GM23338 (cell line): ENCODE results near the gene UQCC2. TPM values are rescaled to one million over a fixed set of nuclear protein-coding genes. Genes with fewer than 3 reads are reported as not detected.

Experiments used
- ATAC-seq: fragments of 200-7000 bp; cut with Tn5 transposase; 3 replicates; pipeline ENCODE4 v1.9.1; 2020
- DNase-seq: peaks from one replicate; pipeline ENCODE4 v3.0.0-alpha.2; 2015; ENCODE audit warnings: low spot score
- H2AFZ ChIP-seq: fragments of 200-600 bp; sonication (generic); 2 replicates; pipeline ENCODE4 v1.8.0; 2016; ENCODE audit warnings: antibody characterized with exemption, mild to moderate bottlenecking, moderate library complexity
- H3F3A ChIP-seq: fragments of 200-600 bp; sonication (generic); replicated peaks from 2 replicates; pipeline ENCODE4 v1.8.0; 2017; ENCODE audit warnings: antibody characterized with exemption, mixed run types, low read depth
- H3K27ac ChIP-seq: fragments of 200-600 bp; sonication (generic); 2 replicates; pipeline ENCODE4 v1.6.1; 2016; ENCODE audit warnings: low read depth
- H3K27me3 ChIP-seq: fragments of 200-600 bp; sonication (generic); 2 replicates; pipeline ENCODE4 v1.8.0; 2016; ENCODE audit warnings: mild to moderate bottlenecking, mixed run types, moderate library complexity; ENCODE audit not compliant: insufficient read depth
- H3K36me3 ChIP-seq: fragments of 200-600 bp; sonication (generic); 2 replicates; pipeline ENCODE4 v1.8.0; 2016; ENCODE audit warnings: mild to moderate bottlenecking; ENCODE audit not compliant: insufficient read depth
- H3K4me1 ChIP-seq: fragments of 200-600 bp; sonication (generic); 2 replicates; pipeline ENCODE4 v1.8.0; 2016; ENCODE audit warnings: mild to moderate bottlenecking, moderate library complexity; ENCODE audit not compliant: insufficient read depth
- H3K4me2 ChIP-seq: fragments of 200-600 bp; sonication (generic); 2 replicates; pipeline ENCODE4 v1.7.1; 2017; ENCODE audit warnings: mixed run types
- H3K4me3 ChIP-seq: fragments of 200-600 bp; sonication (generic); 2 replicates; pipeline ENCODE4 v1.6.1; 2016; ENCODE audit warnings: mixed run types
- H3K79me2 ChIP-seq: fragments of 200-600 bp; sonication (generic); replicated peaks from 2 replicates; pipeline ENCODE4 v1.8.0; 2017; ENCODE audit warnings: mild to moderate bottlenecking; ENCODE audit not compliant: insufficient read depth
- H3K9me2 ChIP-seq: fragments of 200-600 bp; sonication (generic); 2 replicates; pipeline ENCODE4 v1.8.0; 2017; ENCODE audit not compliant: insufficient read depth
- H4K20me1 ChIP-seq: fragments of 200-600 bp; sonication (generic); replicated peaks from 2 replicates; pipeline ENCODE4 v1.8.0; 2017; ENCODE audit warnings: mild to moderate bottlenecking; ENCODE audit not compliant: insufficient read depth
- H3K27ac Mint-ChIP-seq: 2 replicates; pipeline ENCODE4 v1.8.0; 2020; ENCODE audit warnings: inconsistent platforms, mild to moderate bottlenecking, moderate library complexity, mixed read lengths
- H3K27me3 Mint-ChIP-seq: 3 replicates; pipeline ENCODE4 v1.8.0; 2022; ENCODE audit warnings: low read depth, mild to moderate bottlenecking, moderate library complexity, mixed read lengths, inconsistent platforms; ENCODE audit not compliant: insufficient read depth, poor library complexity
- H3K36me3 Mint-ChIP-seq: 3 replicates; pipeline ENCODE4 v1.8.0; 2021; ENCODE audit warnings: low read depth, mild to moderate bottlenecking, inconsistent platforms, moderate library complexity, mixed read lengths
- H3K4me1 Mint-ChIP-seq: 3 replicates; pipeline ENCODE4 v1.8.0; 2020; ENCODE audit warnings: mild to moderate bottlenecking, inconsistent platforms, mixed read lengths
- H3K4me3 Mint-ChIP-seq: 3 replicates; pipeline ENCODE4 v1.8.0; 2021; ENCODE audit warnings: moderate library complexity, mild to moderate bottlenecking, inconsistent platforms, mixed read lengths
- H3K9me3 Mint-ChIP-seq: 3 replicates; pipeline ENCODE4 v1.8.0; 2020; ENCODE audit warnings: moderate library complexity, mild to moderate bottlenecking, inconsistent platforms, mixed read lengths
- CREB1 ChIP-seq: fragments of 250-450 bp; sonication (Bioruptor Pico); IDR thresholded peaks from 2 replicates; pipeline ENCODE4 v1.5.0; 2020; ENCODE audit warnings: low read depth, mild to moderate bottlenecking, moderate library complexity
- EZH2 ChIP-seq: fragments of 200-600 bp; sonication (generic); IDR thresholded peaks from one replicate; pipeline ENCODE4 v1.8.0; 2017; ENCODE audit warnings: antibody characterized with exemption, mild to moderate bottlenecking, low read depth; ENCODE audit not compliant: unreplicated experiment
- EZH2phosphoT487 ChIP-seq: fragments of 200-600 bp; sonication (generic); IDR thresholded peaks from one replicate; pipeline ENCODE4 v1.8.1; 2018; ENCODE audit warnings: antibody characterized with exemption; ENCODE audit not compliant: unreplicated experiment
- JUNB ChIP-seq: IDR thresholded peaks from one replicate; pipeline ENCODE4 v1.6.1; 2016; ENCODE audit warnings: antibody characterized with exemption; ENCODE audit not compliant: unreplicated experiment
- NANOG ChIP-seq: IDR thresholded peaks from 2 replicates; pipeline ENCODE4 v1.6.1; 2016; ENCODE audit warnings: antibody characterized with exemption, borderline replicate concordance
- POLR2AphosphoS5 ChIP-seq: IDR thresholded peaks from 2 replicates; pipeline ENCODE4 v1.6.1; 2016; ENCODE audit warnings: antibody characterized with exemption, low read depth
- STAT1 ChIP-seq: IDR thresholded peaks from one replicate; pipeline ENCODE4 v1.6.1; 2016; ENCODE audit warnings: antibody characterized with exemption; ENCODE audit not compliant: unreplicated experiment
- ZNF114 ChIP-seq: fragments of 250-450 bp; sonication (Bioruptor Pico); IDR thresholded peaks from 2 replicates; pipeline ENCODE4 v1.5.0; 2020; ENCODE audit warnings: mild to moderate bottlenecking, moderate library complexity
- ZNF331 ChIP-seq: fragments of 250-450 bp; sonication (Bioruptor Pico); IDR thresholded peaks from 2 replicates; pipeline ENCODE4 v1.5.0; 2020; ENCODE audit warnings: low read depth, mild to moderate bottlenecking, moderate library complexity
- ZNF462 ChIP-seq: fragments of 250-450 bp; sonication (Bioruptor Pico); IDR thresholded peaks from 2 replicates; pipeline ENCODE4 v1.5.0; 2020; ENCODE audit warnings: mild to moderate bottlenecking, moderate library complexity
- polyA plus RNA-seq: library from polyadenylated mRNA; unstranded; fragments of >200 nt; fragmentation: Nextera tagmentation; extraction: Ambion mirVana; gene quantifications from 2 replicates; pipeline ENCODE4 v1.2.1, GENCODE V29; 2016
- total RNA-seq: library from RNA; depleted of rRNA; stranded (reverse); fragments of >200 nt; shearing (Covaris generic); gene quantifications from 2 replicates; pipeline ENCODE4 v1.2.3, GENCODE V29; 2014
- TF ChIP-seq, protein P1 (sequence below), 2 experiments: fragments of 200-600 bp in 1 of 2; sonication (generic) in 1 of 2; conservative IDR thresholded peaks; 2 replicates each; pipeline versions ENCODE4 v1.5.1 to v1.6.1; 2016 to 2017; ENCODE audit warnings: antibody characterized with exemption in 2 of 2, low read depth in 2 of 2, mild to moderate bottlenecking in 2 of 2, moderate library complexity in 1 of 2
- TF ChIP-seq, protein P2 (sequence below): IDR thresholded peaks from 2 replicates; pipeline ENCODE4 v1.6.1; 2016; ENCODE audit warnings: antibody characterized with exemption
- TF ChIP-seq, protein P3 (sequence below): IDR thresholded peaks from one replicate; pipeline ENCODE4 v1.6.1; 2018; ENCODE audit warnings: antibody characterized with exemption; ENCODE audit not compliant: unreplicated experiment

UQCC2 gene
- total and polyA plus RNA-seq, 2 experiments from 2014 or later: 48.9 to 379 TPM

GRCh38 chr6:33717934-33718455 is 6.5 kb upstream of the UQCC2 start:
- H3K79me2 ChIP-seq: no peaks in the 10 kb centered on the region
- H3K27me3 Mint-ChIP-seq: peaks cover 3% of the 10 kb centered on the region
- TF ChIP-seq STAT1 (no peak), EZH2 (no peak), JUNB (no peak), ZNF462 (CRISPR knock-in tag) (no peak), ZNF331 (CRISPR knock-in tag) (no peak), NANOG (no peak), ZNF114 (CRISPR knock-in tag) (no peak), POLR2AphosphoS5 (no peak), EZH2phosphoT487 (no peak), CREB1 (CRISPR knock-in tag) (no peak)
- TF ChIP-seq, protein P1, sequence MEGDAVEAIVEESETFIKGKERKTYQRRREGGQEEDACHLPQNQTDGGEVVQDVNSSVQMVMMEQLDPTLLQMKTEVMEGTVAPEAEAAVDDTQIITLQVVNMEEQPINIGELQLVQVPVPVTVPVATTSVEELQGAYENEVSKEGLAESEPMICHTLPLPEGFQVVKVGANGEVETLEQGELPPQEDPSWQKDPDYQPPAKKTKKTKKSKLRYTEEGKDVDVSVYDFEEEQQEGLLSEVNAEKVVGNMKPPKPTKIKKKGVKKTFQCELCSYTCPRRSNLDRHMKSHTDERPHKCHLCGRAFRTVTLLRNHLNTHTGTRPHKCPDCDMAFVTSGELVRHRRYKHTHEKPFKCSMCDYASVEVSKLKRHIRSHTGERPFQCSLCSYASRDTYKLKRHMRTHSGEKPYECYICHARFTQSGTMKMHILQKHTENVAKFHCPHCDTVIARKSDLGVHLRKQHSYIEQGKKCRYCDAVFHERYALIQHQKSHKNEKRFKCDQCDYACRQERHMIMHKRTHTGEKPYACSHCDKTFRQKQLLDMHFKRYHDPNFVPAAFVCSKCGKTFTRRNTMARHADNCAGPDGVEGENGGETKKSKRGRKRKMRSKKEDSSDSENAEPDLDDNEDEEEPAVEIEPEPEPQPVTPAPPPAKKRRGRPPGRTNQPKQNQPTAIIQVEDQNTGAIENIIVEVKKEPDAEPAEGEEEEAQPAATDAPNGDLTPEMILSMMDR (conservative IDR thresholded peaks at IDR 0.05; ENCODE audit: low read depth in 2 of 2): no peak
- TF ChIP-seq, protein P2, sequence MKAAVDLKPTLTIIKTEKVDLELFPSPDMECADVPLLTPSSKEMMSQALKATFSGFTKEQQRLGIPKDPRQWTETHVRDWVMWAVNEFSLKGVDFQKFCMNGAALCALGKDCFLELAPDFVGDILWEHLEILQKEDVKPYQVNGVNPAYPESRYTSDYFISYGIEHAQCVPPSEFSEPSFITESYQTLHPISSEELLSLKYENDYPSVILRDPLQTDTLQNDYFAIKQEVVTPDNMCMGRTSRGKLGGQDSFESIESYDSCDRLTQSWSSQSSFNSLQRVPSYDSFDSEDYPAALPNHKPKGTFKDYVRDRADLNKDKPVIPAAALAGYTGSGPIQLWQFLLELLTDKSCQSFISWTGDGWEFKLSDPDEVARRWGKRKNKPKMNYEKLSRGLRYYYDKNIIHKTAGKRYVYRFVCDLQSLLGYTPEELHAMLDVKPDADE: no peak
- TF ChIP-seq, protein P3, sequence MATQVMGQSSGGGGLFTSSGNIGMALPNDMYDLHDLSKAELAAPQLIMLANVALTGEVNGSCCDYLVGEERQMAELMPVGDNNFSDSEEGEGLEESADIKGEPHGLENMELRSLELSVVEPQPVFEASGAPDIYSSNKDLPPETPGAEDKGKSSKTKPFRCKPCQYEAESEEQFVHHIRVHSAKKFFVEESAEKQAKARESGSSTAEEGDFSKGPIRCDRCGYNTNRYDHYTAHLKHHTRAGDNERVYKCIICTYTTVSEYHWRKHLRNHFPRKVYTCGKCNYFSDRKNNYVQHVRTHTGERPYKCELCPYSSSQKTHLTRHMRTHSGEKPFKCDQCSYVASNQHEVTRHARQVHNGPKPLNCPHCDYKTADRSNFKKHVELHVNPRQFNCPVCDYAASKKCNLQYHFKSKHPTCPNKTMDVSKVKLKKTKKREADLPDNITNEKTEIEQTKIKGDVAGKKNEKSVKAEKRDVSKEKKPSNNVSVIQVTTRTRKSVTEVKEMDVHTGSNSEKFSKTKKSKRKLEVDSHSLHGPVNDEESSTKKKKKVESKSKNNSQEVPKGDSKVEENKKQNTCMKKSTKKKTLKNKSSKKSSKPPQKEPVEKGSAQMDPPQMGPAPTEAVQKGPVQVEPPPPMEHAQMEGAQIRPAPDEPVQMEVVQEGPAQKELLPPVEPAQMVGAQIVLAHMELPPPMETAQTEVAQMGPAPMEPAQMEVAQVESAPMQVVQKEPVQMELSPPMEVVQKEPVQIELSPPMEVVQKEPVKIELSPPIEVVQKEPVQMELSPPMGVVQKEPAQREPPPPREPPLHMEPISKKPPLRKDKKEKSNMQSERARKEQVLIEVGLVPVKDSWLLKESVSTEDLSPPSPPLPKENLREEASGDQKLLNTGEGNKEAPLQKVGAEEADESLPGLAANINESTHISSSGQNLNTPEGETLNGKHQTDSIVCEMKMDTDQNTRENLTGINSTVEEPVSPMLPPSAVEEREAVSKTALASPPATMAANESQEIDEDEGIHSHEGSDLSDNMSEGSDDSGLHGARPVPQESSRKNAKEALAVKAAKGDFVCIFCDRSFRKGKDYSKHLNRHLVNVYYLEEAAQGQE: no peak
- no peaks in the 10 kb centered on the region for H3K36me3 ChIP-seq
- peaks cover 8% of the 10 kb centered on the region; the same call in 2 of the 3 replicates for H3K4me1 Mint-ChIP-seq
- H3K4me1 ChIP-seq: no peaks in the 10 kb centered on the region
- no peak overlapping the region for H3K27ac Mint-ChIP-seq
- H3K9me2 ChIP-seq: no peaks in the 10 kb centered on the region
- H3K9me3 Mint-ChIP-seq: no peaks in the 10 kb centered on the region
- no peak overlapping the region for H3K4me3 ChIP-seq
- H3F3A ChIP-seq: no peaks in the 10 kb centered on the region
- H3K36me3 Mint-ChIP-seq: no peaks in the 10 kb centered on the region
- no peaks in the 10 kb centered on the region for H4K20me1 ChIP-seq
- H3K27ac ChIP-seq: no peak overlapping the region
- no peak overlapping the region for H3K4me3 Mint-ChIP-seq
- H3K4me2 ChIP-seq: no peak overlapping the region
- no peak overlapping the region for H2AFZ ChIP-seq
- DNase-seq: no peak
- H3K27me3 ChIP-seq: no peaks in the 10 kb centered on the region
- no peak for ATAC-seq
